HepG2 (cell line): ENCODE data around the gene PHKB.

ENCODE experiments used
- MEIS2 ChIP-seq: sonication (generic); formaldehyde crosslinking; IDR thresholded peaks from 2 replicates; pipeline ENCODE4 v1.9.0; 2021; ENCODE audit warnings: mild to moderate bottlenecking, missing genetic modification reagents
- MZF1 ChIP-seq: sonication (generic); formaldehyde crosslinking; IDR thresholded peaks from 2 replicates; pipeline ENCODE4 v1.8.1; 2023; ENCODE audit warnings: mild to moderate bottlenecking, missing genetic modification reagents, borderline replicate concordance
- SMC3 ChIP-seq: IDR thresholded peaks from 2 replicates; pipeline ENCODE4 v1.6.1; 2011; ENCODE audit warnings: low read length, improper control_type of control experiment
- ZNF83 ChIP-seq: sonication (generic); formaldehyde crosslinking; IDR thresholded peaks from 2 replicates; pipeline ENCODE4 v1.4.0; 2020; ENCODE audit warnings: missing genetic modification reagents, mild to moderate bottlenecking, borderline replicate concordance
- TF ChIP-seq, protein P1 (sequence below): sonication (generic); formaldehyde crosslinking; IDR thresholded peaks from 2 replicates; pipeline ENCODE4 v1.8.1; 2023; ENCODE audit warnings: mild to moderate bottlenecking, missing genetic modification reagents

DNA sequence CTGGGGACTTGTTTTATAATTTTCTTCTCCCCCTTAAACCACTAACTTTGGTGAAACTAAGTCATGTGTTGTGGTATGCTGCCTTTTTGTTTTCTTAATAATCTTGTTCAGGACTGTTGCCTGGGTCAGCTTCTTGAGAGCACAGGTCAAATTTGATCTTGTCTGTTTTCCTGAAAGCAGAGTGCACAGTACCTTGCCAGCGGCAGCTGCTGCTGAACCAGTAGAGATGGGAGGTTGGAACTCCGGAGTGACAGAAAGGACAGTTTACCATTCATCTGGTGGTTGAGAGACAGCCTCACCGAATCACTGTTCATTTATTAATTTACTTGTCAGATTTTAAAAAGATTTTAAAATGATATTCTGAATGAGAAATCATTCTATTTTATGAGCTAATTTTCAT is 125.0 kb downstream of the PHKB start:
- TF ChIP-seq SMC3 (no peak), MZF1 (CRISPR knock-in tag) (no peak), MEIS2 (CRISPR knock-in tag) (no peak), ZNF83 (no peak)
- TF ChIP-seq, protein P1, sequence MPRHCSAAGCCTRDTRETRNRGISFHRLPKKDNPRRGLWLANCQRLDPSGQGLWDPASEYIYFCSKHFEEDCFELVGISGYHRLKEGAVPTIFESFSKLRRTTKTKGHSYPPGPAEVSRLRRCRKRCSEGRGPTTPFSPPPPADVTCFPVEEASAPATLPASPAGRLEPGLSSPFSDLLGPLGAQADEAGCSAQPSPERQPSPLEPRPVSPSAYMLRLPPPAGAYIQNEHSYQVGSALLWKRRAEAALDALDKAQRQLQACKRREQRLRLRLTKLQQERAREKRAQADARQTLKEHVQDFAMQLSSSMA (CRISPR knock-in tag), result no peak
